ENCODE data around the gene AGT.

DNA sequence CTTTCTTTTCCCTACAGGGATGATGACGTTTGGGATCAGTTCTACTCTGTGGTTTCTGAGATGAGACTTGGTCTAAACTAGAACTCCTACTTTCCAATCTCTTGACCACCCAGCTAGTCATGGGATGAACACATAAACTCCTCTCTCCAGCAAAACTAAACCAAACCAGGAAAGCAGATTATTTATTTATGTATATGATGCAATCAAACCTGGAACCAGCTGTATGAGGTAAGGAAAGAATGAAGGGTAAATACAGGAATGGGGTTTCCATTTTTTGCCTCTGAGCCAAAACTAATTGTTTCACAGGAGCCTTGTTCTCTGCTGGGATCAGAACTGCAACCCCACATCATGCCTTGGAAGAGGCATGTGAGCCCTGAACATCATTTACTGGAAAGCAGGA lies 3.3 kb upstream of the AGT start:
- no peak for TF ChIP-seq TAF1 (IDR thresholded peaks at IDR 0.05; ENCODE audit: borderline replicate concordance, insufficient read depth, low read length)
- no peak for TF ChIP-seq POLR2AphosphoS5 (IDR thresholded peaks at IDR 0.05; ENCODE audit: low read depth, low read length)
- TF ChIP-seq, protein P1, sequence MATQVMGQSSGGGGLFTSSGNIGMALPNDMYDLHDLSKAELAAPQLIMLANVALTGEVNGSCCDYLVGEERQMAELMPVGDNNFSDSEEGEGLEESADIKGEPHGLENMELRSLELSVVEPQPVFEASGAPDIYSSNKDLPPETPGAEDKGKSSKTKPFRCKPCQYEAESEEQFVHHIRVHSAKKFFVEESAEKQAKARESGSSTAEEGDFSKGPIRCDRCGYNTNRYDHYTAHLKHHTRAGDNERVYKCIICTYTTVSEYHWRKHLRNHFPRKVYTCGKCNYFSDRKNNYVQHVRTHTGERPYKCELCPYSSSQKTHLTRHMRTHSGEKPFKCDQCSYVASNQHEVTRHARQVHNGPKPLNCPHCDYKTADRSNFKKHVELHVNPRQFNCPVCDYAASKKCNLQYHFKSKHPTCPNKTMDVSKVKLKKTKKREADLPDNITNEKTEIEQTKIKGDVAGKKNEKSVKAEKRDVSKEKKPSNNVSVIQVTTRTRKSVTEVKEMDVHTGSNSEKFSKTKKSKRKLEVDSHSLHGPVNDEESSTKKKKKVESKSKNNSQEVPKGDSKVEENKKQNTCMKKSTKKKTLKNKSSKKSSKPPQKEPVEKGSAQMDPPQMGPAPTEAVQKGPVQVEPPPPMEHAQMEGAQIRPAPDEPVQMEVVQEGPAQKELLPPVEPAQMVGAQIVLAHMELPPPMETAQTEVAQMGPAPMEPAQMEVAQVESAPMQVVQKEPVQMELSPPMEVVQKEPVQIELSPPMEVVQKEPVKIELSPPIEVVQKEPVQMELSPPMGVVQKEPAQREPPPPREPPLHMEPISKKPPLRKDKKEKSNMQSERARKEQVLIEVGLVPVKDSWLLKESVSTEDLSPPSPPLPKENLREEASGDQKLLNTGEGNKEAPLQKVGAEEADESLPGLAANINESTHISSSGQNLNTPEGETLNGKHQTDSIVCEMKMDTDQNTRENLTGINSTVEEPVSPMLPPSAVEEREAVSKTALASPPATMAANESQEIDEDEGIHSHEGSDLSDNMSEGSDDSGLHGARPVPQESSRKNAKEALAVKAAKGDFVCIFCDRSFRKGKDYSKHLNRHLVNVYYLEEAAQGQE (IDR thresholded peaks at IDR 0.05; ENCODE audit: insufficient read depth in 1 of 2, low read depth in 2 of 2, low read length in 2 of 2): no peak
